Mesothelial cell of epicardium (in vitro differentiated cells): ENCODE measurements around the gene RASL12. TPM values are rescaled to one million over a fixed set of nuclear protein-coding genes. Genes with fewer than 3 reads are reported as not detected.
A peak's percentile ranks its signal among the peaks of the same experiment; 100 is the strongest.

Experiments used
- DNase-seq, 2 experiments: peaks; one replicate each; pipeline ENCODE4 v3.0.0; 2021; ENCODE audit warnings: low spot score in 2 of 2; ENCODE audit not compliant: unreplicated experiment in 2 of 2
- H3K27ac Mint-ChIP-seq: 2 replicates; pipeline ENCODE4 v1.8.0; 2021; ENCODE audit warnings: mixed read lengths
- H3K27me3 Mint-ChIP-seq: 2 replicates; pipeline ENCODE4 v1.8.0; 2021; ENCODE audit warnings: low read depth, mixed read lengths
- H3K36me3 Mint-ChIP-seq: 2 replicates; pipeline ENCODE4 v1.8.0; 2021; ENCODE audit warnings: mixed read lengths
- H3K4me1 Mint-ChIP-seq: 2 replicates; pipeline ENCODE4 v1.8.0; 2021; ENCODE audit warnings: mixed read lengths
- H3K4me3 Mint-ChIP-seq: 2 replicates; pipeline ENCODE4 v1.8.0; 2021; ENCODE audit warnings: mild to moderate bottlenecking, moderate library complexity, mixed read lengths
- H3K9me3 Mint-ChIP-seq: 2 replicates; pipeline ENCODE4 v1.8.0; 2021; ENCODE audit warnings: mixed read lengths
- CTCF ChIP-seq: fragments of 200-600 bp; sonication (generic); IDR thresholded peaks from one replicate; pipeline ENCODE4 v1.5.0; 2021; ENCODE audit warnings: antibody characterized with exemption; ENCODE audit not compliant: unreplicated experiment
- total RNA-seq: library from RNA; stranded (reverse); gene quantifications from 3 replicates; pipeline ENCODE4 v1.2.1, GENCODE V29; 2021

RASL12 gene
- total RNA-seq, 1 donor from 2014 or later = 11.7 TPM

DNA sequence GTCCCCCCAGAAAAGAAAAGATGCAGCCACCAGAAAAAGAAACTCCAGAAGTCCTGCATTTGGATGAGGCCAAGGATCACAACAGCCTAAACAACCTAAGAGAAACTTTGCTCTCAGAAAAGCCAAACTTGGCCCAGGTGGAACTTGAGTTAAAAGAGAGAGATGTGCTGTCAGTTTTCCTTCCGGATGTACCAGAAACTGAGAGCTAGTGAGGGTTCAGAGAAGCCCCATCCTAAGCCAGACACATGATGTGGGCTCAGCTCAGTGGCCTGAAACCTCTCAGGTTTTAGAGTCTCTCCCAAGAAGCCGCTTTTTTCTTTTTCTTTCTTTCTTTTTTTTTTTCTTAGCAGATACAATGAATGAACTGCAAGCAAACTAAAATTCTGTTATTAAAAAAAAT, 14.8 kb downstream of the RASL12 start:
- Mint-ChIP-seq H3K27ac (no peak overlapping the region), H3K9me3 (no peaks in the 10 kb centered on the region), H3K36me3 (no peaks in the 10 kb centered on the region), H3K4me3 (no peak overlapping the region), H3K4me1 (peaks cover 14% of the 10 kb centered on the region), H3K27me3 (no peaks in the 10 kb centered on the region)
- TF ChIP-seq CTCF = no peak
- DNase-seq = no peak

DNA sequence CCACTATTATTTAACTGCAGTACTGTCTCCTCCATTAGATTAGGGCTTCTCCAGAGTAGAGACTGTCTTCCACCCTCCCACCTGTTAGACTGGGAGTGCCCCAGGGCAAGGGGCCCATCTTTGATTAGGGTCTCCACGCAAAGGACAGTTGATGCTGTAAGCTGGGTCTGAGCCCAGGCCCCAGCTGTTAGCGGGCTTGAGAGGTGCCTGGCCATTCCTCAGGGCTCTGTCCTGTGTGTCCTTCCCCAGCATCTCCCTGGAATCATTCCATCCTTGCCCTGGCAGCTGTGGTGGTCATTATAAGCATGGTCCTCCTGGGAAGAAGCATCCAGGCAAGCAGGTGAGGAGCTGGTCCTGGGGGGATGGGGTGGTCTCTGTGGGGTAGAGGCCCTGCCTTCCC, 16.5 kb downstream of the RASL12 start:
- H3K27me3 Mint-ChIP-seq = no peaks in the 10 kb centered on the region
- H3K4me1 Mint-ChIP-seq = peaks cover 14% of the 10 kb centered on the region
- H3K27ac Mint-ChIP-seq = no peak overlapping the region
- H3K9me3 Mint-ChIP-seq = no peaks in the 10 kb centered on the region
- no peaks in the 10 kb centered on the region for H3K36me3 Mint-ChIP-seq
- no peak for TF ChIP-seq CTCF
- DNase-seq = no peak
- no peak overlapping the region for H3K4me3 Mint-ChIP-seq

DNA sequence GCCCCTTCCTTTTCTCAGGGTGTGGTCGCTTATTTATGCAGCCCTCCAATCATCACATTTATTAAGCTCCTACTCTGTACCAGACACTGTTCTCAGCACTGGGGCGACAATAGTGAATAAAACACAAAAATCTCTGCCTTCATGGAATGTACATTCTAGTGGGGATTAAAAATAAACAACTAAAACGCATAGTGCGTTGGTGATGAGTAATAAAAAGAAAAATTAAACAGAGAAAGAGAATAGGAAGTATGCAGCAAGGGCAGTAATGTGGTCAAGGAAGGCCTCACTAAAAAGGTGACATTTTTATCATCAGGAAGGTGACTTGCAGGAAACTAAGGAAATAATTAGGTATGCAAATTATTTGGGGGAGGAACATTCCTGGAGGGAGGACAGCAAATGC, 17.5 kb downstream of the RASL12 start:
- H3K27me3 Mint-ChIP-seq = no peaks in the 10 kb centered on the region
- H3K36me3 Mint-ChIP-seq = no peaks in the 10 kb centered on the region
- no peak for TF ChIP-seq CTCF
- no peak overlapping the region for H3K27ac Mint-ChIP-seq
- no peaks in the 10 kb centered on the region for H3K9me3 Mint-ChIP-seq
- DNase-seq = no peak
- H3K4me1 Mint-ChIP-seq = peaks cover 14% of the 10 kb centered on the region
- H3K4me3 Mint-ChIP-seq = no peak overlapping the region

DNA sequence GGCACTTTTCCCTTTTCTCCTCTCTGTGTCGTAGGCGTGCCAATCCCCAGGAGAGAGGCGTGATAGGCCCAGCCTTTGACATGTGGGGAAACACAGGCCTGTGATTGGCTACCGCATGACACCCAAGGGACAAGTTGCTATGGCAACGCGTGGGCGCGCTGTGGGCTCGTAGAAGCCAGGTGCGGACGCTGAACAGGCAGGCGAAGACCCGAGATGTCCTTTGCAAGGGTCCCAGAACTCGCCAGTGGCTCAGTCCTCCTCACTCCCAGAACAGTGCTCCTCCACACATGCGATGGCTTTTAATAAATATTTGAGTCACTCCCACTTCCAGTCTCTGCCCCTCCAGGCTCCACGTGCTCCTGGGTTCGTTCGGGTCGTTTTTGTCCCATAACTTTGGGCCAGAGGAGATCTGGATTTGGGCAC, 18.4 kb downstream of the RASL12 start:
- H3K36me3 Mint-ChIP-seq = no peaks in the 10 kb centered on the region
- H3K9me3 Mint-ChIP-seq = no peaks in the 10 kb centered on the region
- H3K4me3 Mint-ChIP-seq = peak overlapping the region; percentile 43
- peak; percentile 75 to 80 for DNase-seq
- peak overlapping the region; percentile 21 for H3K27ac Mint-ChIP-seq
- TF ChIP-seq CTCF = no peak
- peaks cover 14% of the 10 kb centered on the region for H3K4me1 Mint-ChIP-seq
- H3K27me3 Mint-ChIP-seq = no peaks in the 10 kb centered on the region

DNA sequence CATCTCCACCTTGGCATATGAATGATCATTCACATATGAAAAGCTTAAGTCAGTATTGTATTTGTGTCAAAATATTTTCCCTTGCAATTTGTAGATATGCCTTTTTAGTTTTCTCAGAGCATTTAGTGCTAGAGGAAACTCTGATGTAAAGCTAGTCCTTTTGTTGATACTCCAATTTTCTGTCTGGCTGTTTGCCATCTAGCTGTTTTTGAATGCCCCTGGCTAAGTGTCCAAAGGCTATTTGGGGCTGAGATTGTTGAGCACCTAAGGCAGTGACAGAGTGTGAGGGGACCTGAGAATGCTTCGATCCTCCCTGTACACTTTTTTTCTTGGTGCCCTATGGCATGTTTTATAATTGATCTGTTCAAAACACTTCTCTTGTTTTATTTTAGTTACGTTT, 19.6 kb downstream of the RASL12 start:
- no peak for TF ChIP-seq CTCF

More for the DNA sequence above, 19.6 kb downstream of the RASL12 start:
- H3K4me3 Mint-ChIP-seq = no peak overlapping the region
- H3K4me1 Mint-ChIP-seq = peaks cover 14% of the 10 kb centered on the region
- no peak for DNase-seq
- H3K9me3 Mint-ChIP-seq = no peaks in the 10 kb centered on the region
- no peaks in the 10 kb centered on the region for H3K36me3 Mint-ChIP-seq
- no peak overlapping the region for H3K27ac Mint-ChIP-seq
- H3K27me3 Mint-ChIP-seq = no peaks in the 10 kb centered on the region
